IPS DF 4.7 (cell line): ENCODE results near the gene HSD17B14.
A peak's percentile ranks its signal among the peaks of the same experiment; 100 is the strongest.
"Not testable (repeated sequence)": the region's sequence is repeated elsewhere in the genome, so short reads cannot be mapped to it uniquely, and the experiment has no call there.

ENCODE experiments used
- DNase-seq: peaks from one replicate; pipeline ENCODE4 v3.0.0-alpha.2; 2013; ENCODE audit warnings: low spot score; ENCODE audit errors: extremely low read depth

HSD17B14 gene

DNA sequence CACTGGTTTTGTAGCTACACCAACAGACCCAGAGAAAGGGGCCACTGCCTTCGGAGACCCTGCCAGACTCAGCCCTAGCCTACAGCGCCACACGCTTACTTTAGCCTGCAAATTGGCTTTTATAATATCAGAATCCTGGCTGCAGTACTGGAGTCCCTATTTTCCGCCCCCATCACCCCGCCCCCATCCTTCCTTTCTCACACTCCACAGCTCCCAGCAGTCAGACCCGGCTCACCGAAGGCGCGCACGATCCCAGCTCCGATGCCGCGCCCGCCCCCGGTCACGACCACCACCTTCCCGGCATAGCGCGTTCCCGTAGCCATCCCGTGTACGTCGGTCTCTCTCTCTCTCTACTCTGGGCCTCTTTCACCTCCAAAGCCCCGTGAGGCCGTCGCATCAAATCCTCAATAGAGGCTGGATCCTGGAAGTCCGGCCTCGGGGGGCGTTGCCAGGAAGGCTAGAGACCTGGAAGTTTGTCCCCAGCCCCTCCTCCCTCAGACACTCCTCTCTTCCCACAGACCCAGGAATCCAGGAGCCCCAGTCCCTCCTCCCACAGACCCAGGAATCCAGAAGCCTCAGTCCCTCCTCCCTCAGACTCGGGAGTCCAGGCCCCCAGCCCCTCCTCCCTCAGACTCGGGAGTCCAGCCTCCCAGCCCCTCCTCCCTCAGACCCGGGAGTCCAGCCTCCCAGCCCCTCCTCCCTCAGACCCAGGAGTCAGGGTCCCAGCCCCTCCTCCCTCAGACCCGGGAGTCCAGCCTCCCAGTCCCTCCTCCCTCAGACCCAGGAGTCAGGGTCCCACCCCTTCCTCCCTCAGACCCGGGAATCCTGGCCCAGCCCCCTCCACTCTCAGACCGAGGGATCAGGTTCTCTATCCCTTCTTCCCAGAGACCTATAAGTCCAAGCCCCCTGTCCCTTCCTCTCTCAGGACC, at the start of gene HSD17B14:
Gene HSD17B14 (minus strand): TSS at position 403 of the 929 bp plus-strand sequence. CDS start 80 bp downstream, at position 323.
- no peak for DNase-seq

DNA sequence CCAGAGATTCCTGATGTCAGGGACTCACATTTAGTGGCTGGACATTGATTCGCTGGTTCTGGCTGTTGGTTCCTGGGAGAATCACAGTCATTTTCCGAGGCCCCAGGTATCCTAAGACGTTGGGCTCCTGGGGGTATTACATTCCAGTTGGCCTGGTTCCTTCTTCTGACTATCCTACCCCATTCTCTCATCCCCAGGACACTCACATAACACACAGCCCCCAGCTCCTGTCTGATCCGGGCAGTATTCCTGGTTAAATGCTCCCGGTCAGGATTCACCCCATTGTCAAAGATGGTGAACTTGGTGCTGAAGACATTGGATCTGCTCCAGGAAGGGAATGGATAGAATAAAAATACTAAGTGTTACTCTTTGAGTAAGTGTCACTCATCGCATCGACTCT, 47.4 kb upstream of the HSD17B14 start:
- DNase-seq, result no peak

DNA sequence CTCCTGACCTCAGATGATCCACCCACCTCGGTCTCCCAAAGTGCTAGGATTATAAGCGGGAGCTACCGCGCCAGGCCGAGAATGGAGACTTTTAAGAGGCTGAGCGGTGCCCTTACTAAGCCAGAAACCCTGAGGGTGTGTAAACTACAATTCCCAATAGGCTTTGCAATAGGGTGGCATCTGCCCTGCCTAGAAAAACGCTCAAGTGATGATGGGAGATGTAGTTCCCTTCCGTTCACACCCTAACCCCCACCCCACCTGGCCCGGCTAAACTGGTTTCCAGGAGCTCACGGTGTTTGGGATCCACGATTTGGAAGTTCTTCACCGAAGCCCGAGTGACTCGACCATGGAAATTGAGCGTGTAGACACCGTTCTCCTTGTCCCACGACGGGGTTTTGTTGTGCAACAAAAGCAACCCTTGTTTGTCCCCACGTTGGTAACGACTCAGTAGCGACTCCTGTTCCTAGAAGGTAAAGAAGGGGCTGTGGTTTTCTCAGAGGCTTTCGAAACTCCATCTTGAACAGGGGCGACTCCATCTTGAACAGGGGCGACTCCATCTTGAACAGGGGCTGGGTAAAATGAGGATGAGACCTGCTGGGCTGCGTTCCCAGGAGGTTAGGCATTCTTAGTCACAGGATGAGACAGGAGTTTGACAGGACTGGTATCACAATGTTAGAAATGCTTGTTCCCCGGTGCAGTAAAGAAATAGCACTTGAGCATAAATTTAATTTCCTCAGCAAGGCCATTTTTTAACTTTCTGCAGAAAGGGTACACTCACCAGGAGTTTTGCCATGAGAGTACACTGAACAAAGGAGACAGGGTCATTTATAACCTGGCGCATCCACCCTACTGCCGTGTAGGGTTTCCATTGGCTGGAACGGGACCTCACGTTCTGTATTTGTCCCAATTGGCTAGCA, 45.7 kb upstream of the HSD17B14 start:
- no peak for DNase-seq

DNA sequence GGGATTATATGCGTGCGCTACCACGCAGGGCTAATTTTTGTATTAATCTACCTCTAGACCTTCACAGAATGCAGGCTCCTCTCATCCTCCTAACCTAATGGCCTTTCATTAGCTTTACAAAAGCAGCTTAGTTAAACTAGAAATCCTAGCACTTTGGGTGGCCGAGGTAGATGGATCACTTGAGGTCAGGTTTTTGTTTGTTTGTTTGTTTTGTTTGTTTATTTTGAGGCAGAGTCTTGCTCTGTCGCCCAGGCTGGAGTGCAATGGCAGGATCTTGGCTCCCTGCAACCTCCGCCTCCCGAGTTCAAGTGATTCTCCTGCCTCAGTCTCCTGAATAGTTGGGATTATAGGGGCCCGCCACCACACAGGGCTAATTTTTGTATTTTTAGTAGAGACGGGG, 43.4 kb upstream of the HSD17B14 start:
- not testable (repeated sequence) for DNase-seq

- DNase-seq, result no peak
Measured at GRCh38 chr19:48879025-48879637, 42.8 kb upstream of the HSD17B14 start.

- no peak for DNase-seq
Measured at GRCh38 chr19:48878196-48879024, 42.1 kb upstream of the HSD17B14 start.

- no peak for DNase-seq
Measured at GRCh38 chr19:48877855-48878195, 41.5 kb upstream of the HSD17B14 start.

GRCh38 chr19:48876043-48876981, 40.0 kb upstream of the HSD17B14 start:
- DNase-seq, result not testable (repeated sequence)

GRCh38 chr19:48874303-48875135, 38.2 kb upstream of the HSD17B14 start:
- no peak for DNase-seq

DNA sequence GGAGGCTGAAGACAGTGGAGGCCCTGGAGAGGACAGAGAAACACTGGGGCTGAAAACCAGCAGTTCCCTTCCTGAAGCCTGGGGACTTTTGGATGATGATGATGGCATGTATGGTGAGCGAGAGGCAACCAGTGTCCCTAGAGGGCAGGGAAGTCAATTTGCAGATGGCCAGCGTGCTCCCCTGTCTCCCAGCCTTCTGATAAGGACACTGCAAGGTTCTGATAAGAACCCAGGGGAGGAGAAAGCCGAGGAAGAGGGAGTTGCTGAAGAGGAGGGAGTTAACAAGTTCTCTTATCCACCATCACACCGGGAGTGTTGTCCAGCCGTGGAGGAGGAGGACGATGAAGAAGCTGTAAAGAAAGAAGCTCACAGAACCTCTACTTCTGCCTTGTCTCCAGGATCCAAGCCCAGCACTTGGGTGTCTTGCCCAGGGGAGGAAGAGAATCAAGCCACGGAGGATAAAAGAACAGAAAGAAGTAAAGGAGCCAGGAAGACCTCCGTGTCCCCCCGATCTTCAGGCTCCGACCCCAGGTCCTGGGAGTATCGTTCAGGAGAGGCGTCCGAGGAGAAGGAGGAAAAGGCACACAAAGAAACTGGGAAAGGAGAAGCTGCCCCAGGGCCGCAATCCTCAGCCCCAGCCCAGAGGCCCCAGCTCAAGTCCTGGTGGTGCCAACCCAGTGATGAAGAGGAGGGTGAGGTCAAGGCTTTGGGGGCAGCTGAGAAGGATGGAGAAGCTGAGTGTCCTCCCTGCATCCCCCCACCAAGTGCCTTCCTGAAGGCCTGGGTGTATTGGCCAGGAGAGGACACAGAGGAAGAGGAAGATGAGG, 37.4 kb upstream of the HSD17B14 start:
- no peak for DNase-seq

DNA sequence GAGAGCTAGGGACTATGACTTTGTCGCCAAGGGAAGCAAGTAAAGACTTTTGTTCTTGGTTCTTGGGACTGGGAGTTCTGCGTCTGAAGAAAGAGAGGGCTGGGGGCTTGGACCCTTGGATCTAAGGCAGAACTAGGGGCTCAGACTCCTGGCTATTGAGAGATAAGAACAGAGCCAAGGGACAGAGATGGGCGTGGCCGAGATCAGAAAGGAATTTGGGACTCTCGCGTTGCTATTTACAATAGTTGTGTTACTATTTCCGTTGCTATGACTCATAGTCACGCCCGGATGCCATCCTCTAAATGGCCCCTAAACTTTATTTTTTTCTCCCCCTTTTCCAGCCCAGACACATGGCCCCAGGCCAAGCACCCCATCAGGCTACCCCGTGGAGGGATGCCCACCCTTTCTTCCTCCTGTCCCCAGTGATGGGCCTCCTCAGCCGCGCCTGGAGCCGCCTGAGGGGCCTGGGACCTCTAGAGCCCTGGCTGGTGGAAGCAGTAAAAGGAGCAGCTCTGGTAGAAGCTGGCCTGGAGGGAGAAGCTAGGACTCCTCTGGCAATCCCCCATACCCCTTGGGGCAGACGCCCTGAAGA, 36.7 kb upstream of the HSD17B14 start:
- no peak for DNase-seq

- peak; percentile 89 for DNase-seq
Measured at GRCh38 chr19:48872182-48872883, 36.0 kb upstream of the HSD17B14 start, which contains the start of gene PPP1R15A. PPP1R15A (plus strand) TSS chr19:48872421; CDS start chr19:48873234, 813 bp downstream.

GRCh38 chr19:48871471-48872181, 35.3 kb upstream of the HSD17B14 start:
- not testable (repeated sequence) for DNase-seq

DNA sequence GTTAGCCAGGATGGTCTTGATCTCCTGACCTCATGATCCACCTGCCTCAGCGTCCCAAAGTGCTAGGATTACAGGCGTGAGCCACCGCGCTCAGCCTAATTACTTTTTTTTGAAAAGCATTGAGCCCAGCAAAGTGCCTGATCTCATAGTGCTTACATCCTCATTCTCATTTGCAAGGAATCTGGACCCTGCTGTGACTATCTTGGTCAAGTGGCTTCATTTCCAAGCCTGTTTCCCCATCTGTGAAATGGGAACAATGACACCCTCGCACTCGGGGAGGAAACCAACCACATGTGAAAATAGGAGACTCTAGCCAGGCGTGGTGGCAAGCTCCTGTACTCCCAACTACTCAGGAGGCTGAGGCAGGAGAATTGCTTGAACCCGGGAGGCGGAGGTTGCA, 33.8 kb upstream of the HSD17B14 start:
- DNase-seq, result no peak

DNA sequence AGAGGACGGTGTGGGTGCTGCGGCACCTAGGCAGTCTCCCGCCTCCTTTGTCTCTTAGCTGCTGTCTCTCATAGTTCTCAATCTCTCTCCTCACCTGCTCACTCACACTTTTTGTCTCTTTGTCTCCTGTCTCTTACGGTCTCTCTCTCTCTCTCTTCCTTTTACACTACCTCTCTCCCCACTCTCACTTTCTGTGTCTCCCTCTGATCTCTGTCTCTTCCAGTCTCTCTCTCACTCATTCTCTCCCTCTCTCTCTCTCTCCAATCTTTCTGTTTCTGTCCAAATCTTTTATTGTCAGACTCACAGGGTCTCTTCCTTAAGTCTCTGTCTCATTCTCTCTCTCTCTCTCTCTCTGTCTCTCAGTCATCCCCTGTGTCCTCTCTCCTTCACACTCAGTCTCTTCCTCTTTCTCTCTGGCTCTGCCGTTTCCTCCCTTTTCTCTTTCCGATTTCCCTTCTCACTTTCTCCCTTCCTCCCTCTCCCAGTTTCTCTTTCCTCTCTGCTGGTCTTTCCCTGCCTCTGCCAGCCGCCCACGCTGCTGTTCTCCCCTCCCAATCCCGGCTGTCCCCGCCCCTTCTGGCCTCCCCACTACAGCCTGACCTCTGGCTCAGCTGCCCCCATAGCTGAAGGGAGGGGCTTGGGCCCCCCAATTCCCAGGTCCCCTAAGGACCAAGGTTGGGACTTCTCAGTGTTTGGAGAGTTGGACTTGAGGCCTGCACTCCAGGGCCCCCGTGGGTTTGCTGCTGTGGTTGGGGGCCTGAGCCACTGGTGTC, 32.0 kb upstream of the HSD17B14 start, which contains the start of gene PLEKHA4:
Gene PLEKHA4 (minus strand): TSS at position 504 of the 773 bp plus-strand sequence. CDS start 997 bp downstream, outside the sequence.
- DNase-seq, result no peak
